Measurements from ENCODE around the gene DNAJC6.
A peak's percentile ranks its signal among the peaks of the same experiment; 100 is the strongest.

DNAJC6 gene

GRCh38 chr1:65412256-65412983 is 103.1 kb downstream of the DNAJC6 start:
- DNase-seq: no peak

- no peak for DNase-seq
These were observed 103.6 kb downstream of the DNAJC6 start for GRCh38 chr1:65412984-65413375.

- DNase-seq: no peak
These were observed 105.2 kb downstream of the DNAJC6 start for GRCh38 chr1:65414538-65414937.

GRCh38 chr1:65416767-65417166 is 107.4 kb downstream of the DNAJC6 start:
- no peak for DNase-seq

- DNase-seq: no peak
These were observed 108.4 kb downstream of the DNAJC6 start for GRCh38 chr1:65417729-65418128.

GRCh38 chr1:65418522-65419185 is 109.3 kb downstream of the DNAJC6 start:
- no peak for DNase-seq

- peak; percentile 95 for DNase-seq
These were observed 110.6 kb downstream of the DNAJC6 start for GRCh38 chr1:65419681-65420589.

- no peak for DNase-seq
These were observed 111.4 kb downstream of the DNAJC6 start, which contains the start of the genes LEPR and LEPROT for GRCh38 chr1:65420590-65421350. LEPR (plus strand) TSS chr1:65420668; CDS start chr1:65565566, 144,898 bp downstream. LEPROT (plus strand) TSS chr1:65420668; CDS start chr1:65420725, 57 bp downstream.

GRCh38 chr1:65421351-65422025 is 112.1 kb downstream of the DNAJC6 start:
- peak; percentile 69 for DNase-seq

- peak; percentile 39 for DNase-seq
These were observed 113.2 kb downstream of the DNAJC6 start for GRCh38 chr1:65422241-65423203.

GRCh38 chr1:65423884-65424572 is 114.7 kb downstream of the DNAJC6 start:
- DNase-seq: peak; percentile 36

- DNase-seq: no peak
These were observed 115.2 kb downstream of the DNAJC6 start for GRCh38 chr1:65424573-65424889.

GRCh38 chr1:65425006-65425405 is 115.7 kb downstream of the DNAJC6 start:
- DNase-seq: no peak

GRCh38 chr1:65425697-65426096 is 116.4 kb downstream of the DNAJC6 start:
- DNase-seq: no peak

- DNase-seq: peak; percentile 5
These were observed 119.7 kb downstream of the DNAJC6 start for GRCh38 chr1:65429078-65429477.

- DNase-seq: peak; percentile 68
These were observed 120.5 kb downstream of the DNAJC6 start for GRCh38 chr1:65429806-65430205.

- peak; percentile 51 for DNase-seq
These were observed 121.9 kb downstream of the DNAJC6 start for GRCh38 chr1:65431111-65431705.

- DNase-seq: no peak
These were observed 123.6 kb downstream of the DNAJC6 start for GRCh38 chr1:65432918-65433317.

GRCh38 chr1:65434255-65434654 is 124.9 kb downstream of the DNAJC6 start:
- no peak for DNase-seq

GRCh38 chr1:65434760-65435159 is 125.4 kb downstream of the DNAJC6 start:
- DNase-seq: no peak

Measured in MV-4-11 (cell line).